WTC11 (cell line): ENCODE results near the gene LCN15. TPM values are rescaled to one million over a fixed set of nuclear protein-coding genes. Genes with fewer than 3 reads are reported as not detected.

Source experiments
- ATAC-seq: fragments of 200-7000 bp; cut with Tn5 transposase; 2 replicates; pipeline ENCODE4 v1.10.0; 2021; ENCODE audit warnings: mild to moderate bottlenecking, moderate library complexity
- CTCF ChIA-PET: fragments of 300-600 bp; sonication (Branson Sonifier 250); formaldehyde crosslinking; loops from one replicate; lab custom pipeline; 2021; ENCODE audit warnings: antibody characterized with exemption; lab: Charles Lee
- POLR2A ChIA-PET: fragments of 350-600 bp; sonication (Branson Sonifier 250); formaldehyde crosslinking; loops from one replicate; lab custom pipeline; 2021; ENCODE audit warnings: antibody characterized with exemption; lab: Charles Lee
- DNase-seq: peaks from one replicate; pipeline ENCODE4 v3.0.0; 2021; ENCODE audit warnings: low spot score
- H3K27ac Mint-ChIP-seq: 2 replicates; pipeline ENCODE4 v1.8.0; 2021; ENCODE audit warnings: mixed read lengths
- H3K27me3 Mint-ChIP-seq: 2 replicates; pipeline ENCODE4 v1.8.0; 2021; ENCODE audit warnings: low read depth, mild to moderate bottlenecking, moderate library complexity, mixed read lengths
- H3K36me3 Mint-ChIP-seq: 2 replicates; pipeline ENCODE4 v1.8.0; 2021; ENCODE audit warnings: mixed read lengths
- H3K4me1 Mint-ChIP-seq: 2 replicates; pipeline ENCODE4 v1.8.0; 2022; ENCODE audit warnings: mixed read lengths
- H3K4me3 Mint-ChIP-seq: 2 replicates; pipeline ENCODE4 v1.8.0; 2021; ENCODE audit warnings: mild to moderate bottlenecking, moderate library complexity, mixed read lengths
- H3K9me3 Mint-ChIP-seq: 2 replicates; pipeline ENCODE4 v1.8.0; 2021; ENCODE audit warnings: mixed read lengths
- E2F1 ChIP-seq: sonication (generic); formaldehyde crosslinking; IDR thresholded peaks from 2 replicates; pipeline ENCODE4 v1.8.0; 2022; ENCODE audit warnings: mild to moderate bottlenecking, missing genetic modification reagents
- ELF4 ChIP-seq: sonication (generic); formaldehyde crosslinking; IDR thresholded peaks from 2 replicates; pipeline ENCODE4 v1.8.1; 2022; ENCODE audit warnings: low read depth, mild to moderate bottlenecking, moderate library complexity, missing genetic modification reagents
- ETV6 ChIP-seq: sonication (generic); formaldehyde crosslinking; IDR thresholded peaks from 2 replicates; pipeline ENCODE4 v1.8.1; 2022; ENCODE audit warnings: mild to moderate bottlenecking, missing genetic modification reagents
- FOXP4 ChIP-seq: sonication (generic); formaldehyde crosslinking; IDR thresholded peaks from 2 replicates; pipeline ENCODE4 v1.8.0; 2022; ENCODE audit warnings: mild to moderate bottlenecking, missing genetic modification reagents
- JAZF1 ChIP-seq: fragments of 250-450 bp; sonication (Bioruptor Pico); IDR thresholded peaks from 2 replicates; pipeline ENCODE4 v1.9.0; 2021; ENCODE audit warnings: moderate library complexity, mild to moderate bottlenecking, inconsistent platforms
- NFATC4 ChIP-seq: fragments of 250-450 bp; sonication (Bioruptor Pico); IDR thresholded peaks from 2 replicates; pipeline ENCODE4 v1.9.0; 2021; ENCODE audit warnings: mild to moderate bottlenecking
- NFYB ChIP-seq: sonication (generic); formaldehyde crosslinking; conservative IDR thresholded peaks from 2 replicates; pipeline ENCODE4 v1.8.0; 2022; ENCODE audit warnings: low read depth, missing genetic modification reagents
- PRDM15 ChIP-seq: sonication (generic); formaldehyde crosslinking; IDR thresholded peaks from 2 replicates; pipeline ENCODE4 v1.8.0; 2022; ENCODE audit warnings: missing genetic modification reagents
- PREB ChIP-seq: sonication (generic); formaldehyde crosslinking; IDR thresholded peaks from 2 replicates; pipeline ENCODE4 v1.8.1; 2022; ENCODE audit warnings: mild to moderate bottlenecking, missing genetic modification reagents, moderate library complexity, borderline replicate concordance
- PRRX2 ChIP-seq: fragments of 250-450 bp; sonication (Bioruptor Pico); IDR thresholded peaks from 2 replicates; pipeline ENCODE4 v1.8.0; 2021; ENCODE audit warnings: mild to moderate bottlenecking
- SP1 ChIP-seq: sonication (generic); formaldehyde crosslinking; conservative IDR thresholded peaks from 2 replicates; pipeline ENCODE4 v1.8.1; 2022; ENCODE audit warnings: missing genetic modification reagents
- TEAD1 ChIP-seq: sonication (generic); formaldehyde crosslinking; IDR thresholded peaks from 2 replicates; pipeline ENCODE4 v1.8.0; 2022; ENCODE audit warnings: mild to moderate bottlenecking, missing genetic modification reagents
- ZNF138 ChIP-seq: sonication (generic); formaldehyde crosslinking; conservative IDR thresholded peaks from 2 replicates; pipeline ENCODE4 v1.8.1; 2022; ENCODE audit warnings: mild to moderate bottlenecking, moderate library complexity, missing genetic modification reagents
- ZNF219 ChIP-seq: sonication (generic); formaldehyde crosslinking; IDR thresholded peaks from 2 replicates; pipeline ENCODE4 v1.8.0; 2023; ENCODE audit warnings: missing genetic modification reagents, mild to moderate bottlenecking, borderline replicate concordance
- ZNF263 ChIP-seq: sonication (generic); formaldehyde crosslinking; IDR thresholded peaks from 2 replicates; pipeline ENCODE4 v1.8.1; 2022; ENCODE audit warnings: low read depth, mild to moderate bottlenecking, moderate library complexity, missing genetic modification reagents
- ZNF281 ChIP-seq: sonication (generic); formaldehyde crosslinking; IDR thresholded peaks from 2 replicates; pipeline ENCODE4 v1.8.0; 2023; ENCODE audit warnings: mild to moderate bottlenecking, missing genetic modification reagents
- ZNF423 ChIP-seq: fragments of 250-450 bp; sonication (Bioruptor Pico); IDR thresholded peaks from 2 replicates; pipeline ENCODE4 v2.1.2; 2022; ENCODE audit warnings: mild to moderate bottlenecking, moderate library complexity
- ZSCAN18 ChIP-seq: fragments of 250-450 bp; sonication (Bioruptor Pico); IDR thresholded peaks from 2 replicates; pipeline ENCODE4 v2.1.2; 2022; ENCODE audit warnings: mild to moderate bottlenecking, moderate library complexity
- total RNA-seq: library from RNA; stranded (reverse); gene quantifications from 3 replicates; pipeline ENCODE4 v1.2.3, GENCODE V29; 2021

The LCN15 gene
- total RNA-seq, 1 experiment from 2014 or later = 0.52 TPM

- ChIA-PET CTCF (interaction anchor here (1.1 to 1.6 kb wide), 2 partner anchors 9 to 14 kb away, joined by 3 to 8 read pairs; partner anchors contain the start of gene LCN8), POLR2A (no interaction called here)
- Mint-ChIP-seq H3K36me3 (peaks cover 8% of the 10 kb centered on the region; the same call in 1 of the 2 replicates), H3K4me3 (no peak overlapping the region), H3K27me3 (0 out of 2 replicates have a peak, but pooled peaks cover 3% of the 10 kb centered on the region), H3K9me3 (peaks cover 20% of the 10 kb centered on the region), H3K27ac (no peak overlapping the region; the same call in 1 of the 2 replicates), H3K4me1 (no peaks in the 10 kb centered on the region)
- ATAC-seq (no peak), DNase-seq (no peak)
- TF ChIP-seq ETV6 (CRISPR knock-in tag) (no peak), JAZF1 (no peak), ZNF263 (CRISPR knock-in tag) (no peak)
Measured at GRCh38 chr9:136748666-136749611, 15.4 kb downstream of the LCN15 start.

- H3K4me1 Mint-ChIP-seq = no peaks in the 10 kb centered on the region
- ATAC-seq = no peak
Measured at GRCh38 chr9:136748201-136748600, 16.1 kb downstream of the LCN15 start, which contains the start of gene LCN6. Gene LCN6 (minus strand): TSS chr9:136748525. CDS start chr9:136748483, 42 bp downstream.

More at GRCh38 chr9:136748201-136748600, 16.1 kb downstream of the LCN15 start, which contains the start of gene LCN6:
- DNase-seq = no peak
- Mint-ChIP-seq H3K27me3 (0 out of 2 replicates have a peak, but pooled peaks cover 3% of the 10 kb centered on the region), H3K9me3 (peaks cover 20% of the 10 kb centered on the region), H3K4me3 (no peak within 1 kb of the TSS), H3K27ac (no peak within 1 kb of the TSS; the same call in 1 of the 2 replicates), H3K36me3 (peaks cover 8% of the 10 kb centered on the region; the same call in 1 of the 2 replicates)
- ChIA-PET CTCF (interaction anchor here (1.2 kb wide), 1 partner anchor 10 kb away, joined by 4 read pairs; the partner anchor contains the start of gene LCN8), POLR2A (no interaction called here)
- TF ChIP-seq NFYB (CRISPR knock-in tag) (no peak), ZNF138 (CRISPR knock-in tag) (no peak), ZNF263 (CRISPR knock-in tag) (no peak), FOXP4 (CRISPR knock-in tag) (no peak), ZNF423 (CRISPR knock-in tag) (no peak), ZSCAN18 (no peak), ZNF281 (CRISPR knock-in tag) (no peak), PREB (no peak), PRRX2 (CRISPR knock-in tag) (no peak), ELF4 (CRISPR knock-in tag) (no peak), SP1 (no peak), ZNF219 (no peak), NFATC4 (CRISPR knock-in tag) (no peak), TEAD1 (CRISPR knock-in tag) (no peak), PRDM15 (no peak), E2F1 (no peak)
